HFF-Myc (cell line): ENCODE results near the gene KAZN.

Source experiments
- DNase-seq: peaks from one replicate; pipeline ENCODE4 v3.0.0-alpha.2; 2011; ENCODE audit warnings: low read depth; ENCODE audit errors: extremely low read depth
- H3K4me3 ChIP-seq: replicated peaks from 2 replicates; pipeline ENCODE4 v1.5.1; 2011; ENCODE audit warnings: low read depth, mild to moderate bottlenecking, control low read depth, low read length
- CTCF ChIP-seq: IDR thresholded peaks from 2 replicates; pipeline ENCODE4 v1.5.1; 2012; ENCODE audit warnings: mild to moderate bottlenecking, low read depth, low read length, control low read depth; ENCODE audit errors: missing control alignments

The KAZN gene

GRCh38 chr1:14912839-14913481 is 314.5 kb downstream of the KAZN start:
- TF ChIP-seq CTCF = no peak

GRCh38 chr1:14913482-14914177 is 315.1 kb downstream of the KAZN start:
- TF ChIP-seq CTCF = no peak
- no peak overlapping the region for H3K4me3 ChIP-seq
- no peak for DNase-seq

More at GRCh38 chr1:14912839-14913481, 314.5 kb downstream of the KAZN start:
- no peak overlapping the region for H3K4me3 ChIP-seq
- no peak for DNase-seq

GRCh38 chr1:14914351-14914988 is 316.0 kb downstream of the KAZN start:
- H3K4me3 ChIP-seq = no peak overlapping the region
- no peak for DNase-seq
- TF ChIP-seq CTCF = no peak

- H3K4me3 ChIP-seq = no peak overlapping the region
- DNase-seq = no peak
Observed at GRCh38 chr1:14915356-14916054, 317.0 kb downstream of the KAZN start.

GRCh38 chr1:14919289-14919688 is 320.8 kb downstream of the KAZN start:
- TF ChIP-seq CTCF = no peak
- H3K4me3 ChIP-seq = no peak overlapping the region
- no peak for DNase-seq

More at GRCh38 chr1:14915356-14916054, 317.0 kb downstream of the KAZN start:
- TF ChIP-seq CTCF = peak; percentile 97

GRCh38 chr1:14919751-14920150 is 321.3 kb downstream of the KAZN start:
- no peak for DNase-seq
- no peak overlapping the region for H3K4me3 ChIP-seq
- no peak for TF ChIP-seq CTCF
